GM12878 (cell line): ENCODE data around the gene SUGP2. TPM values are rescaled to one million over a fixed set of nuclear protein-coding genes. Genes with fewer than 3 reads are reported as not detected.

Source experiments
- BACH1 ChIP-seq: fragments of 450-650 bp; IDR thresholded peaks from 2 replicates; pipeline ENCODE4 v1.6.1; 2017; ENCODE audit warnings: mild to moderate bottlenecking, borderline replicate concordance
- EGR1 ChIP-seq, 2 experiments: IDR thresholded peaks; 1 replicate in 1 of 2; 2 replicates in 1 of 2; pipeline ENCODE4 v1.6.1; 2011 to 2012; ENCODE audit warnings: low read depth in 2 of 2, low read length in 2 of 2, borderline replicate concordance in 1 of 2, mild to moderate bottlenecking in 1 of 2, moderate library complexity in 1 of 2
- ESRRA ChIP-seq: IDR thresholded peaks from 2 replicates; pipeline ENCODE4 v1.6.1; 2012; ENCODE audit warnings: mild to moderate bottlenecking, low read length, improper control_type of control experiment
- JUND ChIP-seq: IDR thresholded peaks from 2 replicates; pipeline ENCODE4 v1.6.1; 2012; ENCODE audit warnings: low read depth, mild to moderate bottlenecking, low read length, improper control_type of control experiment, moderate library complexity
- RAD51 ChIP-seq: fragments of 450-650 bp; IDR thresholded peaks from 2 replicates; pipeline ENCODE4 v1.6.1; 2016; ENCODE audit warnings: moderate library complexity, mild to moderate bottlenecking, inconsistent platforms
- RBBP5 ChIP-seq: fragments of 200-600 bp; sonication (generic); conservative IDR thresholded peaks from 2 replicates; pipeline ENCODE4 v1.6.1; 2016
- SRF ChIP-seq, 2 experiments: IDR thresholded peaks; 2 replicates each; pipeline ENCODE4 v1.6.1; 2011; ENCODE audit warnings: low read depth in 2 of 2, low read length in 2 of 2, mild to moderate bottlenecking in 1 of 2, moderate library complexity in 1 of 2
- polyA plus RNA-seq, 11 experiments: library from polyadenylated mRNA; depleted of rRNA in 4 of 11; unstranded in 6 of 11; stranded (reverse) in 5 of 11; fragments of >200 nt; fragmentation: Nextera tagmentation in 4 of 11; fragmentation: Illumina TruSeq in 1 of 11; extraction: Ambion mirVana in 4 of 11; extraction: Trizol in 1 of 11; gene quantifications; 1 replicate in 1 of 11; 2 replicates in 10 of 11; pipeline versions ENCODE4 v1.2.1 to v1.2.3, GENCODE V29; 2011 to 2016; ENCODE audit warnings: inconsistent platforms in 2 of 11, missing spikeins in 2 of 11, low read depth in 1 of 11
- total RNA-seq, 4 experiments: library from RNA; depleted of rRNA in 3 of 4; stranded (reverse); fragments of >200 nt in 3 of 4; fragmentation: Illumina TruSeq in 1 of 4; extraction: Trizol in 1 of 4; gene quantifications; 2 replicates each; pipeline versions ENCODE4 v1.2.1 to v1.2.3, GENCODE V29; 2013 to 2021
- TF ChIP-seq, protein P1 (sequence below): fragments of 450-650 bp; IDR thresholded peaks from 2 replicates; pipeline ENCODE4 v1.6.1; 2017; ENCODE audit warnings: antibody characterized with exemption, mild to moderate bottlenecking, moderate library complexity
- TF ChIP-seq, protein P2 (sequence below): fragments of 150-350 bp; IDR thresholded peaks from 2 replicates; pipeline ENCODE4 v1.6.1; 2014; ENCODE audit warnings: mild to moderate bottlenecking, low read depth, low read length

Gene SUGP2
- total and polyA plus RNA-seq, 10 of the 15 experiments (the other 5 are each of a cell fraction or from before 2014, with no cell fraction given) = 15.0 to 120 (median 57.2) TPM

DNA sequence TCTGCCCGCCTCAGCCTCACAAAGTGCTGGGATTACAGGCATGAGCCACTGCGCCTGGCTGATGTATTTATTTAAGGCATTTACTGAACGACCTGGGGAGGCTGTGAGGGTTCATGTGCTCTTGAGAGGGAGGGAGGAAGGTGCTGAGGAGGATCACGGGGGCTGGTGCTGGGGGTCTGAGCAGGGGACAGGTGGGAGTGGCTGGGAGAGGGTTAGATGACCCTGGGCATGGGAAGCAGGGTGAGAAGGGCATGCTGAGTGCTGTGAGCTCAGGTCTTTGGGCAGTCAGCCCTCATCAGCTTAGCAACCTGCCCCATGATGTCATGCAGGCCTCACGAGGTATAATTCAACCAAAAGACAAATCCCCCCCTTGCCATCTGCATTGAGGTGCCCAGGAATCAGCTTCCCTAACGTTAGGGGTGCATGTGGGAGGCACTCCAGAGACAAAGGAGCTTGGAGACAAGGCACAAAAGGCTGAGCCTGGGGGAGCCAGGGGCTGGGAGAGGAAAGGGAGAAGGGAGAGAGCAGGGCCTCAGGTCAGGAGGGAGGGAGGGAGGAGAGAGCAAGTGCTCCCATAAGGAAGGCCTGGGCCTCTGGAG, 36.4 kb downstream of the SUGP2 start (continued):
- TF ChIP-seq, protein P1, sequence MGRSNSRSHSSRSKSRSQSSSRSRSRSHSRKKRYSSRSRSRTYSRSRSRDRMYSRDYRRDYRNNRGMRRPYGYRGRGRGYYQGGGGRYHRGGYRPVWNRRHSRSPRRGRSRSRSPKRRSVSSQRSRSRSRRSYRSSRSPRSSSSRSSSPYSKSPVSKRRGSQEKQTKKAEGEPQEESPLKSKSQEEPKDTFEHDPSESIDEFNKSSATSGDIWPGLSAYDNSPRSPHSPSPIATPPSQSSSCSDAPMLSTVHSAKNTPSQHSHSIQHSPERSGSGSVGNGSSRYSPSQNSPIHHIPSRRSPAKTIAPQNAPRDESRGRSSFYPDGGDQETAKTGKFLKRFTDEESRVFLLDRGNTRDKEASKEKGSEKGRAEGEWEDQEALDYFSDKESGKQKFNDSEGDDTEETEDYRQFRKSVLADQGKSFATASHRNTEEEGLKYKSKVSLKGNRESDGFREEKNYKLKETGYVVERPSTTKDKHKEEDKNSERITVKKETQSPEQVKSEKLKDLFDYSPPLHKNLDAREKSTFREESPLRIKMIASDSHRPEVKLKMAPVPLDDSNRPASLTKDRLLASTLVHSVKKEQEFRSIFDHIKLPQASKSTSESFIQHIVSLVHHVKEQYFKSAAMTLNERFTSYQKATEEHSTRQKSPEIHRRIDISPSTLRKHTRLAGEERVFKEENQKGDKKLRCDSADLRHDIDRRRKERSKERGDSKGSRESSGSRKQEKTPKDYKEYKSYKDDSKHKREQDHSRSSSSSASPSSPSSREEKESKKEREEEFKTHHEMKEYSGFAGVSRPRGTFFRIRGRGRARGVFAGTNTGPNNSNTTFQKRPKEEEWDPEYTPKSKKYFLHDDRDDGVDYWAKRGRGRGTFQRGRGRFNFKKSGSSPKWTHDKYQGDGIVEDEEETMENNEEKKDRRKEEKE = no peak
- TF ChIP-seq EGR1 (IDR thresholded peaks at IDR 0.05; ENCODE audit: borderline replicate concordance in 1 of 2, low read depth in 2 of 2, low read length in 2 of 2) = no peak
- no peak for TF ChIP-seq BACH1
- TF ChIP-seq, protein P2, sequence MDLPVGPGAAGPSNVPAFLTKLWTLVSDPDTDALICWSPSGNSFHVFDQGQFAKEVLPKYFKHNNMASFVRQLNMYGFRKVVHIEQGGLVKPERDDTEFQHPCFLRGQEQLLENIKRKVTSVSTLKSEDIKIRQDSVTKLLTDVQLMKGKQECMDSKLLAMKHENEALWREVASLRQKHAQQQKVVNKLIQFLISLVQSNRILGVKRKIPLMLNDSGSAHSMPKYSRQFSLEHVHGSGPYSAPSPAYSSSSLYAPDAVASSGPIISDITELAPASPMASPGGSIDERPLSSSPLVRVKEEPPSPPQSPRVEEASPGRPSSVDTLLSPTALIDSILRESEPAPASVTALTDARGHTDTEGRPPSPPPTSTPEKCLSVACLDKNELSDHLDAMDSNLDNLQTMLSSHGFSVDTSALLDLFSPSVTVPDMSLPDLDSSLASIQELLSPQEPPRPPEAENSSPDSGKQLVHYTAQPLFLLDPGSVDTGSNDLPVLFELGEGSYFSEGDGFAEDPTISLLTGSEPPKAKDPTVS = no peak
- no peak for TF ChIP-seq RAD51
- TF ChIP-seq SRF (IDR thresholded peaks at IDR 0.05; ENCODE audit: low read depth in 2 of 2, low read length in 2 of 2) = no peak
- no peak for TF ChIP-seq JUND
- TF ChIP-seq RBBP5 = no peak
- TF ChIP-seq ESRRA = no peak
